Neural progenitor cell (in vitro differentiated cells): ENCODE results near the gene ELOVL1. TPM values are rescaled to one million over a fixed set of nuclear protein-coding genes. Genes with fewer than 3 reads are reported as not detected.

Experiments used
- DNase-seq: peaks from one replicate; pipeline ENCODE4 v3.0.0-alpha.2; 2016; ENCODE audit warnings: low spot score
- H2AFZ ChIP-seq: fragments of 200-600 bp; sonication (generic); replicated peaks from 2 replicates; pipeline ENCODE4 v1.6.1; 2016; ENCODE audit warnings: antibody characterized with exemption
- H3F3A ChIP-seq: fragments of 200-600 bp; sonication (generic); 2 replicates; pipeline ENCODE4 v1.6.1; 2016; ENCODE audit warnings: antibody characterized with exemption, low read depth
- H3K27ac ChIP-seq: fragments of 200-600 bp; sonication (generic); 2 replicates; pipeline ENCODE4 v1.5.1; 2016; ENCODE audit warnings: mild to moderate bottlenecking
- H3K27me3 ChIP-seq: fragments of 200-600 bp; sonication (generic); 2 replicates; pipeline ENCODE4 v1.6.1; 2016; ENCODE audit warnings: mild to moderate bottlenecking, moderate library complexity
- H3K36me3 ChIP-seq: fragments of 200-600 bp; sonication (generic); 2 replicates; pipeline ENCODE4 v1.5.1; 2016
- H3K4me1 ChIP-seq: fragments of 200-600 bp; sonication (generic); 2 replicates; pipeline ENCODE4 v1.6.1; 2016; ENCODE audit warnings: mixed run types
- H3K4me2 ChIP-seq: fragments of 200-600 bp; sonication (generic); 2 replicates; pipeline ENCODE4 v1.6.1; 2016
- H3K4me3 ChIP-seq: fragments of 200-600 bp; sonication (generic); 2 replicates; pipeline ENCODE4 v1.5.1; 2016
- H3K79me2 ChIP-seq: fragments of 200-600 bp; sonication (generic); 2 replicates; pipeline ENCODE4 v1.6.1; 2016; ENCODE audit warnings: low read depth
- H3K9ac ChIP-seq: fragments of 200-600 bp; sonication (generic); 2 replicates; pipeline ENCODE4 v1.6.1; 2016
- H3K9me3 ChIP-seq: fragments of 200-600 bp; sonication (generic); 2 replicates; pipeline ENCODE4 v1.5.1; 2016; ENCODE audit warnings: low read depth
- H4K20me1 ChIP-seq: fragments of 200-600 bp; sonication (generic); 2 replicates; pipeline ENCODE4 v1.6.1; 2016; ENCODE audit warnings: low read depth
- H3K27ac Mint-ChIP-seq: 3 replicates; pipeline ENCODE4 v1.8.0; 2021; ENCODE audit warnings: mixed read lengths
- H3K27me3 Mint-ChIP-seq: 2 replicates; pipeline ENCODE4 v1.8.0; 2022; ENCODE audit warnings: low read depth, mild to moderate bottlenecking, inconsistent platforms, moderate library complexity, mixed read lengths; ENCODE audit not compliant: insufficient read depth
- H3K36me3 Mint-ChIP-seq: 3 replicates; pipeline ENCODE4 v1.8.0; 2021; ENCODE audit warnings: mixed read lengths
- H3K4me1 Mint-ChIP-seq: 3 replicates; pipeline ENCODE4 v1.8.0; 2021; ENCODE audit warnings: mixed read lengths
- H3K4me3 Mint-ChIP-seq: 3 replicates; pipeline ENCODE4 v1.8.0; 2021; ENCODE audit warnings: mild to moderate bottlenecking, moderate library complexity, mixed read lengths
- H3K9me3 Mint-ChIP-seq: 3 replicates; pipeline ENCODE4 v1.8.0; 2020; ENCODE audit warnings: mixed read lengths
- CTCF ChIP-seq: fragments of 200-600 bp; sonication (generic); IDR thresholded peaks from 2 replicates; pipeline ENCODE4 v1.5.1; 2017; ENCODE audit warnings: antibody characterized with exemption, mild to moderate bottlenecking
- EZH2 ChIP-seq: fragments of 200-600 bp; sonication (generic); IDR thresholded peaks from 2 replicates; pipeline ENCODE4 v1.6.1; 2017; ENCODE audit warnings: antibody characterized with exemption, mild to moderate bottlenecking, moderate library complexity
- EZH2phosphoT487 ChIP-seq: fragments of 200-600 bp; sonication (generic); IDR thresholded peaks from 2 replicates; pipeline ENCODE4 v1.6.1; 2017; ENCODE audit warnings: antibody characterized with exemption
- microRNA-seq: library from miRNA; unstranded; fragments of <30 nt; microRNA quantifications from one replicate; pipeline ENCODE4, GENCODE V29; 2016
- total RNA-seq: library from RNA; depleted of rRNA; stranded (reverse); fragments of >200 nt; gene quantifications from 2 replicates; pipeline ENCODE4 v1.2.3, GENCODE V29; 2015; ENCODE audit warnings: low replicate concordance

The ELOVL1 gene
- total RNA-seq, 1 donor from 2014 or later: 5.6 TPM

GRCh38 chr1:43314233-43314632 lies 53.6 kb downstream of the ELOVL1 start:
- H3K9ac ChIP-seq: no peak overlapping the region
- no peaks in the 10 kb centered on the region for H3K36me3 ChIP-seq
- no peak overlapping the region for H3K4me2 ChIP-seq
- H3K9me3 Mint-ChIP-seq: no peaks in the 10 kb centered on the region
- no peaks in the 10 kb centered on the region for H3K9me3 ChIP-seq
- H3F3A ChIP-seq: no peaks in the 10 kb centered on the region
- no peaks in the 10 kb centered on the region for H3K36me3 Mint-ChIP-seq
- H3K4me3 ChIP-seq: no peak overlapping the region
- DNase-seq: no peak
- no peaks in the 10 kb centered on the region for H3K4me1 Mint-ChIP-seq
- no peak overlapping the region for H2AFZ ChIP-seq
- no peaks in the 10 kb centered on the region for H3K4me1 ChIP-seq
- H3K27me3 ChIP-seq: no peaks in the 10 kb centered on the region
- no peaks in the 10 kb centered on the region for H3K27me3 Mint-ChIP-seq
- TF ChIP-seq EZH2phosphoT487 (no peak), EZH2 (no peak)
- H3K27ac Mint-ChIP-seq: no peak overlapping the region
- no peaks in the 10 kb centered on the region for H4K20me1 ChIP-seq
- H3K79me2 ChIP-seq: no peaks in the 10 kb centered on the region
- H3K27ac ChIP-seq: no peak overlapping the region
- H3K4me3 Mint-ChIP-seq: no peak overlapping the region

- H3K36me3 Mint-ChIP-seq: no peaks in the 10 kb centered on the region
- H3K27me3 ChIP-seq: no peaks in the 10 kb centered on the region
- TF ChIP-seq EZH2: no peak
- no peak for TF ChIP-seq CTCF
- no peak for TF ChIP-seq EZH2phosphoT487
Observed at GRCh38 chr1:43313771-43314170, 54.0 kb downstream of the ELOVL1 start.

More at GRCh38 chr1:43313771-43314170, 54.0 kb downstream of the ELOVL1 start:
- Mint-ChIP-seq H3K4me3 (no peak overlapping the region), H3K4me1 (no peaks in the 10 kb centered on the region), H3K27ac (no peak overlapping the region), H3K27me3 (no peaks in the 10 kb centered on the region), H3K9me3 (no peaks in the 10 kb centered on the region)
- H3K27ac ChIP-seq: no peak overlapping the region
- no peaks in the 10 kb centered on the region for H3K4me1 ChIP-seq
- no peak overlapping the region for H3K4me2 ChIP-seq
- no peaks in the 10 kb centered on the region for H4K20me1 ChIP-seq
- H3F3A ChIP-seq: no peaks in the 10 kb centered on the region
- H3K36me3 ChIP-seq: no peaks in the 10 kb centered on the region
- H2AFZ ChIP-seq: no peak overlapping the region
- no peaks in the 10 kb centered on the region for H3K9me3 ChIP-seq
- no peak for DNase-seq
- no peak overlapping the region for H3K9ac ChIP-seq
- H3K79me2 ChIP-seq: no peaks in the 10 kb centered on the region
- no peak overlapping the region for H3K4me3 ChIP-seq

Small RNAs within 50 kb of the gene (microRNA-seq; reads per million reads assigned to microRNA genes)
- gene MIR6734: not detected

Other genes with a start within 250 kb of the ELOVL1 start
- 43.2 and 71.6 TPM in 2 replicates for gene EBNA1BP2, start 195.7 kb downstream of the ELOVL1 start, total RNA-seq
- 0.40 and 0.97 TPM in 2 replicates for gene CFAP57, start 195.7 kb downstream of the ELOVL1 start, total RNA-seq
- 0.73 and 2.2 TPM in 2 replicates for gene TMEM125, start 98.0 kb downstream of the ELOVL1 start, total RNA-seq
- not detected in 2 replicates for gene C1orf210, start 82.4 kb downstream of the ELOVL1 start, total RNA-seq
- gene TIE1, start 67.0 kb downstream of the ELOVL1 start, total RNA-seq: 0.21 and 0.25 TPM in 2 replicates
- 0.09 TPM in 1 of 2 replicates, not detected in the other for gene MPL, start 30.2 kb downstream of the ELOVL1 start, total RNA-seq
- 164 and 261 TPM in 2 replicates for gene CDC20, start 9.0 kb downstream of the ELOVL1 start, total RNA-seq
- 15.1 and 23.6 TPM in 2 replicates for gene MED8, start 21.8 kb upstream of the ELOVL1 start, total RNA-seq
- 11.0 and 16.8 TPM in 2 replicates for gene SZT2, start 21.9 kb upstream of the ELOVL1 start, total RNA-seq
- 10.3 and 26.8 TPM in 2 replicates for gene HYI, start 85.9 kb upstream of the ELOVL1 start, total RNA-seq
- gene PTPRF, start 162.9 kb upstream of the ELOVL1 start, total RNA-seq: 71.1 and 119 TPM in 2 replicates